HepG2 (cell line): ENCODE measurements around the gene CACNA2D3. TPM values are rescaled to one million over a fixed set of nuclear protein-coding genes. Genes with fewer than 3 reads are reported as not detected.

Experiments used
- ATAC-seq: fragments of 200-7000 bp; cut with Tn5 transposase; 3 replicates; pipeline ENCODE4 v1.9.1; 2020; ENCODE audit warnings: mild to moderate bottlenecking, moderate library complexity
- BruUV-seq: library from RNA; stranded (reverse); fragments of 400-500 nt; replicated peaks from 2 replicates; lab custom pipeline; 2021; lab: Mats Ljungman, UMichigan
- CTCF ChIA-PET: fragments of 300-600 bp; formaldehyde crosslinking; extraction: SDS; loops from one replicate; lab custom pipeline; 2021; ENCODE audit warnings: low total read pairs, inconsistent platforms, low intra/inter-chr PET ratio; lab: Yijun Ruan, JAX
- POLR2A ChIA-PET: fragments of 350-600 bp; sonication (Branson Sonifier 250); formaldehyde crosslinking; loops from one replicate; lab custom pipeline; 2020; ENCODE audit warnings: antibody characterized with exemption, inconsistent platforms; lab: Yijun Ruan, JAX
- DNase-seq: peaks from one replicate; pipeline ENCODE4 v3.0.0-alpha.2; 2015; ENCODE audit warnings: low spot score
- FAIRE-seq: peaks from 3 replicates; lab custom pipeline; 2011; peaks lifted over from hg19 to GRCh38; lab: Jason Lieb, UNC
- H2AFZ ChIP-seq: one replicate; pipeline ENCODE4 v1.6.1; 2011; ENCODE audit warnings: low read length, inconsistent platforms
- H3K27ac ChIP-seq: fragments of 300-600 bp; 3 replicates; pipeline ENCODE4 v1.8.0; 2011; ENCODE audit warnings: mixed run types, mild to moderate bottlenecking, mixed read lengths, low read length, inconsistent platforms; ENCODE audit not compliant: insufficient read depth; ENCODE audit errors: extremely low read length
- H3K27me3 ChIP-seq, 2 experiments: fragments of 200-600 bp in 1 of 2; 2 replicates in 1 of 2; 3 replicates in 1 of 2; pipeline versions ENCODE4 v1.6.0 to v1.8.0; 2011; ENCODE audit warnings: low read length in 2 of 2, mild to moderate bottlenecking in 2 of 2, moderate library complexity in 2 of 2, inconsistent platforms in 1 of 2; ENCODE audit not compliant: insufficient read depth in 2 of 2, control insufficient read depth in 1 of 2
- H3K36me3 ChIP-seq, 2 experiments: fragments of 200-600 bp in 1 of 2; replicated peaks in 1 of 2; 2 replicates in 1 of 2; 3 replicates in 1 of 2; pipeline versions ENCODE4 v1.5.1 to v1.8.0; 2011; ENCODE audit warnings: low read length in 2 of 2, inconsistent platforms in 1 of 2; ENCODE audit not compliant: insufficient read depth in 2 of 2, control insufficient read depth in 1 of 2
- H3K4me1 ChIP-seq: 2 replicates; pipeline ENCODE4 v1.5.1; 2012; ENCODE audit warnings: low read length, inconsistent platforms; ENCODE audit not compliant: insufficient read depth
- H3K4me2 ChIP-seq: 2 replicates; pipeline ENCODE4 v1.6.0; 2011; ENCODE audit warnings: low read depth, low read length, inconsistent platforms
- H3K4me3 ChIP-seq, 3 experiments: fragments of 200-600 bp in 1 of 3; sonication (generic), shearing (Covaris generic) in 1 of 3; replicated peaks in 1 of 3; 2 replicates each; pipeline ENCODE4 v1.5.1; 2011 to 2016; ENCODE audit warnings: low read length in 3 of 3, inconsistent platforms in 2 of 3, low read depth in 2 of 3, mild to moderate bottlenecking in 2 of 3, control low read depth in 1 of 3, mixed read lengths in 1 of 3; ENCODE audit not compliant: insufficient read depth in 1 of 3
- H3K79me2 ChIP-seq: one replicate; pipeline ENCODE4 v1.6.1; 2011; ENCODE audit warnings: low read length, inconsistent platforms; ENCODE audit not compliant: insufficient read depth
- H3K9ac ChIP-seq: 2 replicates; pipeline ENCODE4 v1.6.0; 2011; ENCODE audit warnings: mild to moderate bottlenecking, low read depth, low read length, inconsistent platforms; ENCODE audit not compliant: insufficient read depth
- H3K9me3 ChIP-seq: 2 replicates; pipeline ENCODE4 v1.5.1; 2012; ENCODE audit warnings: mild to moderate bottlenecking, low read length
- H4K20me1 ChIP-seq: 2 replicates; pipeline ENCODE4 v1.6.0; 2011; ENCODE audit warnings: inconsistent platforms, mild to moderate bottlenecking, low read length, moderate library complexity; ENCODE audit not compliant: insufficient read depth
- ATF7 ChIP-seq, 2 experiments: fragments of 450-650 bp in 1 of 2; sonication (generic) in 1 of 2; formaldehyde crosslinking in 1 of 2; IDR thresholded peaks; 2 replicates each; pipeline versions ENCODE4 v1.4.0 to v1.6.1; 2016 to 2020; ENCODE audit warnings: antibody characterized with exemption in 1 of 2, mild to moderate bottlenecking in 1 of 2, missing genetic modification reagents in 1 of 2
- CCAR2 ChIP-seq: fragments of 200-400 bp; formaldehyde crosslinking; optimal IDR thresholded peaks from 2 replicates; pipeline ENCODE3; 2018; ENCODE audit warnings: low read depth, mild to moderate bottlenecking, low read length, moderate library complexity
- CENPT ChIP-seq: sonication (generic); formaldehyde crosslinking; IDR thresholded peaks from 2 replicates; pipeline ENCODE4 v1.8.0; 2022; ENCODE audit warnings: low read depth, mild to moderate bottlenecking, moderate library complexity, missing genetic modification reagents
- CHD4 ChIP-seq: fragments of 200-600 bp; sonication (generic); IDR thresholded peaks from 2 replicates; pipeline ENCODE4 v1.7.0; 2017; ENCODE audit warnings: mild to moderate bottlenecking, low read length, borderline replicate concordance
- CREB1 ChIP-seq, 2 experiments: fragments of 450-650 bp in 1 of 2; IDR thresholded peaks; 2 replicates each; pipeline ENCODE4 v1.6.1; 2016 to 2017; ENCODE audit warnings: control low read depth in 1 of 2, mild to moderate bottlenecking in 1 of 2, missing compliant biosample characterization in 1 of 2, missing genetic modification characterization in 1 of 2
- FOXA1 ChIP-seq, 2 experiments: fragments of 450-650 bp in 1 of 2; sonication (generic) in 1 of 2; formaldehyde crosslinking in 1 of 2; IDR thresholded peaks; 2 replicates each; pipeline versions ENCODE4 v1.4.0 to v1.6.1; 2016 to 2020; ENCODE audit warnings: missing genetic modification reagents in 1 of 2
- FOXO1 ChIP-seq: sonication (generic); formaldehyde crosslinking; IDR thresholded peaks from 2 replicates; pipeline ENCODE4 v1.4.0; 2020; ENCODE audit warnings: missing genetic modification reagents
- IRX3 ChIP-seq: sonication (generic); formaldehyde crosslinking; IDR thresholded peaks from 2 replicates; pipeline ENCODE4 v1.8.1; 2023; ENCODE audit warnings: mild to moderate bottlenecking, low read depth, missing genetic modification reagents, borderline replicate concordance
- KIAA2018 ChIP-seq: sonication (generic); formaldehyde crosslinking; IDR thresholded peaks from 2 replicates; pipeline ENCODE4 v1.5.0; 2020; ENCODE audit warnings: mild to moderate bottlenecking, missing genetic modification reagents, borderline replicate concordance
- PBX3 ChIP-seq: sonication (generic); formaldehyde crosslinking; IDR thresholded peaks from 2 replicates; pipeline ENCODE4 v1.8.1; 2023; ENCODE audit warnings: missing genetic modification reagents, inconsistent platforms, borderline replicate concordance
- RAD51 ChIP-seq: fragments of 450-650 bp; IDR thresholded peaks from 2 replicates; pipeline ENCODE4 v1.6.1; 2016; ENCODE audit warnings: borderline replicate concordance
- SAFB2 ChIP-seq: sonication (generic); formaldehyde crosslinking; IDR thresholded peaks from 2 replicates; pipeline ENCODE4 v1.5.1; 2020; ENCODE audit warnings: missing genetic modification reagents, low read depth, mild to moderate bottlenecking, borderline replicate concordance
- TFAP4 ChIP-seq: sonication (generic); IDR thresholded peaks from 2 replicates; pipeline ENCODE4 v1.6.1; 2016; ENCODE audit warnings: low read depth, borderline replicate concordance
- ZNF292 ChIP-seq: sonication (generic); formaldehyde crosslinking; IDR thresholded peaks from 2 replicates; pipeline ENCODE4 v1.8.1; 2022; ENCODE audit warnings: mild to moderate bottlenecking, low read depth, missing genetic modification reagents, borderline replicate concordance
- WGBS: methylation state at CpG from one replicate; pipeline ENCODE4 v1.1.6; 2017; ENCODE audit warnings: low lambda C conversion rate; 5-methylcytosine and 5-hydroxymethylcytosine counted together
- in situ Hi-C: cut with HindIII; loops from 2 replicates; pipeline ENCODE4 v1.10.0; 2017; ENCODE audit warnings: low pct_unique_long_range_greater_than_20kb; ENCODE audit not compliant: extremely low pct_ligation_motif_present
- intact Hi-C: fragments of 100-400 bp; cut with micrococcal nuclease; formaldehyde crosslinking; loops from one replicate; pipeline ENCODE4 v1.10.0; 2022; ENCODE audit not compliant: unreplicated experiment
- polyA plus RNA-seq, 8 experiments: library from polyadenylated mRNA; depleted of rRNA in 3 of 8; stranded (reverse) in 7 of 8; unstranded in 1 of 8; fragments of >200 nt; fragmentation: Illumina TruSeq in 4 of 8; extraction: Trizol in 4 of 8; gene quantifications; 2 replicates each; pipeline versions ENCODE4 v1.2.1 to v1.2.3, GENCODE V29; 2011 to 2016; ENCODE audit warnings: low read depth in 4 of 8, missing spikeins in 1 of 8, mixed read lengths in 1 of 8; ENCODE audit not compliant: insufficient read depth in 1 of 8
- total RNA-seq, 5 experiments: library from RNA; depleted of rRNA; stranded (reverse); fragments of >200 nt; fragmentation: Illumina TruSeq; extraction: Trizol; gene quantifications; 2 replicates each; pipeline ENCODE4 v1.2.3, GENCODE V29; 2016; ENCODE audit warnings: low read depth in 1 of 5

Gene CACNA2D3
- total and polyA plus RNA-seq, 2 of the 13 experiments (the other 11 are each of a cell fraction or from before 2014, with no cell fraction given): not detected

- in situ Hi-C loops (no loop called here), intact Hi-C loops (no loop called here)
- no peaks in the 10 kb centered on the region for H3K4me1 ChIP-seq
- no peaks in the 10 kb centered on the region for H3K36me3 ChIP-seq
- DNase-seq (no peak), FAIRE-seq (no peak), ATAC-seq (no peak)
- H3K79me2 ChIP-seq: no peaks in the 10 kb centered on the region
- no peaks in the 10 kb centered on the region for H3K9me3 ChIP-seq
- ChIA-PET CTCF (no interaction called here), POLR2A (no interaction called here)
- H3K9ac ChIP-seq: no peak overlapping the region
- no peak overlapping the region for H2AFZ ChIP-seq
- H3K4me3 ChIP-seq: no peak overlapping the region
- no peak overlapping the region for H3K27ac ChIP-seq
- 4% methylated on average over 5 of the region's 8 CpGs for WGBS
- H3K27me3 ChIP-seq: no peaks in the 10 kb centered on the region; a peak in 2 of 5 replicates
- no TSS peak for BruUV-seq
- H4K20me1 ChIP-seq: no peaks in the 10 kb centered on the region
- no peak overlapping the region for H3K4me2 ChIP-seq
- no peak for TF ChIP-seq PBX3 (CRISPR knock-in tag)
- TF ChIP-seq KIAA2018: no peak
- no peak for TF ChIP-seq CHD4
- no peak for TF ChIP-seq SAFB2 (CRISPR knock-in tag)
- no peak for TF ChIP-seq RAD51
- TF ChIP-seq ZNF292 (CRISPR knock-in tag): no peak
- TF ChIP-seq IRX3: no peak
- no peak for TF ChIP-seq TFAP4
- no peak for TF ChIP-seq CCAR2
- TF ChIP-seq FOXO1 (CRISPR knock-in tag): no peak
- TF ChIP-seq CREB1 (IDR thresholded peaks at IDR 0.05): peak; percentile 90
- no peak for TF ChIP-seq CREB1 (CRISPR knock-in tag; IDR thresholded peaks at IDR 0.05)
- no peak for TF ChIP-seq FOXA1 (IDR thresholded peaks at IDR 0.05)
- TF ChIP-seq FOXA1 (CRISPR knock-in tag; IDR thresholded peaks at IDR 0.05): no peak
- no peak for TF ChIP-seq CENPT
- peak; percentile 25; the same call in 1 of the 2 replicates for TF ChIP-seq ATF7 (IDR thresholded peaks at IDR 0.05)
- TF ChIP-seq ATF7 (CRISPR knock-in tag; IDR thresholded peaks at IDR 0.05): no peak
Measured at GRCh38 chr3:54517424-54517823, 395.1 kb downstream of the CACNA2D3 start.
